Myocyte (in vitro differentiated cells): ENCODE results near the gene SCN5A. TPM values are rescaled to one million over a fixed set of nuclear protein-coding genes. Genes with fewer than 3 reads are reported as not detected.

Source experiments
- DNase-seq: peaks from one replicate; pipeline ENCODE4 v3.0.0-alpha.2; 2012; ENCODE audit warnings: low read depth
- total RNA-seq: library from RNA; depleted of rRNA; stranded (reverse); fragments of >200 nt; gene quantifications from 2 replicates; pipeline ENCODE4 v1.2.3, GENCODE V29; 2014

SCN5A gene
- total RNA-seq, 1 donor from 2014 or later, result 72.3 TPM

DNA sequence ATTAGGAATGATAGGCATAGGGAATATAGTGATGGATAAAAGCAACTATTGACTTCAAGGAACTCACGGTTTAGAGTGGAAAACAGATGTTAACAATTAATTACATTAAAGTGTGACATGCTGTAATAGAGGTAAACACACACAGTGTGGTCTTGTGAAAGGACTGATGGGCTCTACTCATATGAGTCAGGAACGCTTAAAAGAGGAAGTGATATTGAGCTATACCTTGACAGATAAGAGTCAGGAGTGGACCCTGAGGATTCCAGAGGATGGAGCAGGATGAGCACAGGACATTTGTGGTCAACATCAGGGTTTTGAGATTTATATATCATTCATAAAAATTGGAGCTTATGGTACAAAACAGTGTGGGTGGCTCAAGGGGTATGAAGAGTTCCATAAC, 142.4 kb downstream of the SCN5A start:
- DNase-seq, result no peak

DNA sequence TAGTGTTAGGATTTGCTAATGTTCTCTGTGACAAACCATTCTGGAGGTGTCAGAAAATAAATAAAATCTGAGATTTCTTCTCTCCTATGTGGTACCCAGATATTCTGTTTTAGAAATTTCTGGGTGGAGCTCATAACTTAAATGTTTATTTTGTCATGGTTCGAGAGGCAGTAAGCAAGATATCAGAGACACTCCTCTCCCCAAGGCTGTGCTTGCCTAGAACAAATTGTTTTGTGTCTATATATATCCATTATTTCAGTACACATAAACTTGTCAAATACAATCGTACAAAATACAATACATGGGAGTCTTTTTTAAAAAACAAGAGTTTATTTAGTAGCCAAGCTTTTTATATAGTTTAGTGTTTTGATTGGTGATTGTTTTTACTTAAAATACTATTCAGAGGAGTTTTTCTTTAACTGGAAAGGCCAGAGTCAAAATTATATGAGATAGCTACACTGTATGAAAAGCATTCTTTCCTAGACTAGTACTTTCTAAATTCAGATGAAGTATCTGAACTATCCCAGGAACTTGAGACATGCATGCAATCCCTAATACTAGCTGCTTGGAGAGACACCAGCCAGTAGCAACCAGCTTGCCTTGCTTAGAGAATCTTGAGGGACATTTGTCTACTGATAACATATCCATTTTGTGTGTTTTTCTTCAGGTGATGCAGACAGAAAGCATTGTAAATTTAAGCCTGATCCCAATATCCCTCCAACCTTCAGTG, 148.6 kb downstream of the SCN5A start:
- DNase-seq, result peak; percentile 65

Other genes starting within 250 kb of the SCN5A start
- 2.7 and 2.9 TPM in 2 replicates for gene ACVR2B, start 195.8 kb downstream of the SCN5A start, total RNA-seq
- gene EXOG, start 153.3 kb downstream of the SCN5A start, total RNA-seq, result 25.9 and 30.3 TPM in 2 replicates
- gene SCN10A, start 166.5 kb upstream of the SCN5A start, total RNA-seq, result not detected in 2 replicates